Measurements from ENCODE around the gene ZNF581. TPM values are rescaled to one million over a fixed set of nuclear protein-coding genes. Genes with fewer than 3 reads are reported as not detected.

ZNF581 gene
- total and polyA plus RNA-seq, 9 donors, result 11.2 to 40.2 (median 34.0) TPM

- DNase-seq, result no peak
- no peak for TF ChIP-seq POLR2A (IDR thresholded peaks at IDR 0.05)
- no peak for TF ChIP-seq EP300 (IDR thresholded peaks at IDR 0.05)
- no peak for TF ChIP-seq CTCF (IDR thresholded peaks at IDR 0.05)
- WGBS, 3 donors, result 17 to 23% (median 19%) methylated on average over 12 of the region's 12 CpGs
- no peaks in the 10 kb centered on the region for H3K27me3 ChIP-seq
- intact Hi-C loops (cut with DNase I), result loop anchor here (2.0 to 5.0 kb wide), 2 partner anchors 89 to 90 kb away; no protein-coding TSS in a partner anchor
- no peaks in the 10 kb centered on the region for H3K36me3 ChIP-seq
- H3K4me3 ChIP-seq, result peak overlapping the region; percentile 73
- peak overlapping the region in 1 of 2 donors; percentile 91 for H3K27ac ChIP-seq
- peaks cover 6% of the 10 kb centered on the region for H3K4me1 ChIP-seq (ENCODE audit: insufficient read depth)
- no peaks in the 10 kb centered on the region for H3K9me3 ChIP-seq
These were observed 37.0 kb upstream of the ZNF581 start for GRCh38 chr19:55606471-55606787.

GRCh38 chr19:55606817-55607216, 36.6 kb upstream of the ZNF581 start:
- TF ChIP-seq EP300 (IDR thresholded peaks at IDR 0.05) (no peak), CTCF (IDR thresholded peaks at IDR 0.05) (no peak), POLR2A (IDR thresholded peaks at IDR 0.05) (no peak)
- WGBS, 3 donors, result 63 to 66% (median 64%) methylated on average over 9 of the region's 9 CpGs
- DNase-seq, result no peak
- H3K36me3 ChIP-seq, result no peaks in the 10 kb centered on the region
- H3K27me3 ChIP-seq, result no peaks in the 10 kb centered on the region
- no peak overlapping the region for H3K27ac ChIP-seq
- no peak overlapping the region for H3K4me3 ChIP-seq
- intact Hi-C loops (cut with DNase I), result loop anchor here (2.0 to 5.0 kb wide), 2 partner anchors 90 kb away; no protein-coding TSS in a partner anchor
- H3K9me3 ChIP-seq, result no peaks in the 10 kb centered on the region
- peaks cover 8% of the 10 kb centered on the region for H3K4me1 ChIP-seq (ENCODE audit: insufficient read depth)

- 95 to 96% (median 95%) methylated on average over 5 of the region's 5 CpGs for WGBS, 3 donors
- Histone ChIP-seq H3K36me3 (no peaks in the 10 kb centered on the region), H3K27me3 (no peaks in the 10 kb centered on the region), H3K4me3 (no peak overlapping the region), H3K4me1 (ENCODE audit: insufficient read depth) (peaks cover 7% of the 10 kb centered on the region), H3K9me3 (no peaks in the 10 kb centered on the region), H3K27ac (no peak overlapping the region)
- intact Hi-C loops (cut with DNase I), result loop anchor here in 3 of 4 donors (5.0 kb wide), 1 partner anchor 92 kb away; no protein-coding TSS in a partner anchor
- TF ChIP-seq POLR2A (IDR thresholded peaks at IDR 0.05) (no peak), EP300 (IDR thresholded peaks at IDR 0.05) (no peak), CTCF (IDR thresholded peaks at IDR 0.05) (no peak)
- DNase-seq, result no peak
These were observed 34.1 kb upstream of the ZNF581 start for GRCh38 chr19:55609326-55609725.

GRCh38 chr19:55611300-55611982, 32.0 kb upstream of the ZNF581 start:
- Histone ChIP-seq H3K4me1 (ENCODE audit: insufficient read depth) (peaks cover 2% of the 10 kb centered on the region), H3K9me3 (no peaks in the 10 kb centered on the region), H3K4me3 (no peak overlapping the region), H3K27me3 (no peaks in the 10 kb centered on the region), H3K36me3 (no peaks in the 10 kb centered on the region), H3K27ac (no peak overlapping the region)
- WGBS, 3 donors, result 55 to 67% (median 62%) methylated on average over 15 of the region's 15 CpGs
- DNase-seq, result no peak
- intact Hi-C loops (cut with DNase I), result no loop called here
- TF ChIP-seq EP300 (IDR thresholded peaks at IDR 0.05), result no peak
- TF ChIP-seq POLR2A (IDR thresholded peaks at IDR 0.05), result no peak
- TF ChIP-seq CTCF (IDR thresholded peaks at IDR 0.05), result no peak

Data from ovary (tissue), 9 donors.